ENCODE measurements around the gene GH1.
"Not testable (repeated sequence)": the region's sequence is repeated elsewhere in the genome, so short reads cannot be mapped to it uniquely, and the experiment has no call there.

GH1 gene

GRCh38 chr17:63928172-63928666 is 9.6 kb upstream of the GH1 start:
- peak; percentile 50 for FAIRE-seq
- TF ChIP-seq SPI1 (IDR thresholded peaks at IDR 0.05; ENCODE audit: low read depth, low read length) (no peak), POLR2A (IDR thresholded peaks at IDR 0.05; ENCODE audit: low read depth, low read length) (no peak), PAX5 (IDR thresholded peaks at IDR 0.05; ENCODE audit: insufficient read depth, low read length, severe bottlenecking) (no peak), POLR2AphosphoS5 (IDR thresholded peaks at IDR 0.05; ENCODE audit: low read depth, low read length) (no peak), TAF1 (IDR thresholded peaks at IDR 0.05; ENCODE audit: low read depth, low read length) (no peak), POU2F2 (IDR thresholded peaks at IDR 0.05; ENCODE audit: low read depth, low read length) (no peak)
- no peak for DNase-seq (ENCODE audit: insufficient read length, low spot score)

- DNase-seq (ENCODE audit: insufficient read length, low spot score) (no peak), FAIRE-seq (peak; percentile 87)
- TF ChIP-seq TAF1 (IDR thresholded peaks at IDR 0.05; ENCODE audit: low read depth, low read length), result no peak
- TF ChIP-seq POU2F2 (IDR thresholded peaks at IDR 0.05; ENCODE audit: low read depth, low read length), result peak; percentile 79; the same call in 1 of the 2 replicates
These were observed 9.0 kb upstream of the GH1 start for GRCh38 chr17:63927464-63928171.

GRCh38 chr17:63926164-63926563 is 7.5 kb upstream of the GH1 start:
- DNase-seq (ENCODE audit: insufficient read length, low spot score) (no peak), FAIRE-seq (no peak)
- TF ChIP-seq POLR2A (IDR thresholded peaks at IDR 0.05; ENCODE audit: low read depth, low read length) (no peak), SPI1 (IDR thresholded peaks at IDR 0.05; ENCODE audit: low read depth, low read length) (no peak), POU2F2 (IDR thresholded peaks at IDR 0.05; ENCODE audit: low read depth, low read length) (no peak), PAX5 (IDR thresholded peaks at IDR 0.05; ENCODE audit: insufficient read depth, low read length, severe bottlenecking) (no peak), POLR2AphosphoS5 (IDR thresholded peaks at IDR 0.05; ENCODE audit: low read depth, low read length) (no peak), TAF1 (IDR thresholded peaks at IDR 0.05; ENCODE audit: low read depth, low read length) (no peak)

- FAIRE-seq (peak; percentile 5), DNase-seq (ENCODE audit: insufficient read length, low spot score) (no peak)
- TF ChIP-seq SPI1 (IDR thresholded peaks at IDR 0.05; ENCODE audit: low read depth, low read length), result peak; percentile 52
- TF ChIP-seq POLR2A (IDR thresholded peaks at IDR 0.05; ENCODE audit: low read depth, low read length), result no peak
These were observed 7.0 kb upstream of the GH1 start for GRCh38 chr17:63925615-63926014.

- peak; percentile 91 for FAIRE-seq
- DNase-seq (ENCODE audit: insufficient read length, low spot score), result not testable (repeated sequence)
- peak; percentile 86 for TF ChIP-seq SPI1 (IDR thresholded peaks at IDR 0.05; ENCODE audit: low read depth, low read length)
These were observed 3.8 kb upstream of the GH1 start for GRCh38 chr17:63922402-63922801.

GRCh38 chr17:63920779-63921178 is 2.1 kb upstream of the GH1 start:
- not testable (repeated sequence) for DNase-seq (ENCODE audit: insufficient read length, low spot score); FAIRE-seq

- FAIRE-seq; DNase-seq (ENCODE audit: insufficient read length, low spot score): not testable (repeated sequence)
These were observed 1.4 kb upstream of the GH1 start for GRCh38 chr17:63920050-63920449.

GRCh38 chr17:63919311-63919723 is 678 bp upstream of the GH1 start:
- TF ChIP-seq POLR2AphosphoS5 (IDR thresholded peaks at IDR 0.05; ENCODE audit: low read depth, low read length) (no peak), SPI1 (IDR thresholded peaks at IDR 0.05; ENCODE audit: low read depth, low read length) (0 out of 2 replicates have a peak, but pooled peaks have one; percentile 7), POLR2A (IDR thresholded peaks at IDR 0.05; ENCODE audit: low read depth, low read length) (no peak)
- DNase-seq (ENCODE audit: insufficient read length, low spot score), result peak; percentile 69
- FAIRE-seq, result peak; percentile 59

GRCh38 chr17:63918305-63918704 is 334 bp downstream of the GH1 start:
- DNase-seq (ENCODE audit: insufficient read length, low spot score) (no peak), FAIRE-seq (no peak)
- no peak for TF ChIP-seq POU2F2 (IDR thresholded peaks at IDR 0.05; ENCODE audit: low read depth, low read length)
- TF ChIP-seq POLR2AphosphoS5 (IDR thresholded peaks at IDR 0.05; ENCODE audit: low read depth, low read length), result no peak
- TF ChIP-seq TAF1 (IDR thresholded peaks at IDR 0.05; ENCODE audit: low read depth, low read length), result no peak
- no peak for TF ChIP-seq PAX5 (IDR thresholded peaks at IDR 0.05; ENCODE audit: insufficient read depth, low read length, severe bottlenecking)
- TF ChIP-seq SPI1 (IDR thresholded peaks at IDR 0.05; ENCODE audit: low read depth, low read length), result no peak
- no peak for TF ChIP-seq POLR2A (IDR thresholded peaks at IDR 0.05; ENCODE audit: low read depth, low read length)

GRCh38 chr17:63917646-63918045 is 993 bp downstream of the GH1 start:
- FAIRE-seq, result no peak
- TF ChIP-seq PAX5 (IDR thresholded peaks at IDR 0.05; ENCODE audit: insufficient read depth, low read length, severe bottlenecking), result no peak
- TF ChIP-seq POLR2AphosphoS5 (IDR thresholded peaks at IDR 0.05; ENCODE audit: low read depth, low read length), result no peak
- TF ChIP-seq TAF1 (IDR thresholded peaks at IDR 0.05; ENCODE audit: low read depth, low read length), result no peak
- DNase-seq (ENCODE audit: insufficient read length, low spot score), result no peak

GRCh38 chr17:63917206-63917605 is 1.4 kb downstream of the GH1 start:
- not testable (repeated sequence) for FAIRE-seq; DNase-seq (ENCODE audit: insufficient read length, low spot score)
